Ovary (tissue), 3 donors: ENCODE data around the gene WBP2.

ENCODE experiments used
- CTCF ChIP-seq, 3 donors: fragments of 450-650 bp in 2 of 3; fragments of 200-600 bp in 1 of 3; IDR thresholded peaks; one replicate each; pipeline versions ENCODE4 v1.5.1 to v1.8.0; 2016 to 2022; ENCODE audit warnings: antibody characterized with exemption in 3 of 3, mild to moderate bottlenecking in 1 of 3
- EP300 ChIP-seq: sonication (generic); formaldehyde crosslinking; IDR thresholded peaks from one replicate; pipeline ENCODE4 v1.6.1; 2017; ENCODE audit warnings: antibody characterized with exemption
- donor health status: DM: no; HTN: no; CAD: no.

DNA sequence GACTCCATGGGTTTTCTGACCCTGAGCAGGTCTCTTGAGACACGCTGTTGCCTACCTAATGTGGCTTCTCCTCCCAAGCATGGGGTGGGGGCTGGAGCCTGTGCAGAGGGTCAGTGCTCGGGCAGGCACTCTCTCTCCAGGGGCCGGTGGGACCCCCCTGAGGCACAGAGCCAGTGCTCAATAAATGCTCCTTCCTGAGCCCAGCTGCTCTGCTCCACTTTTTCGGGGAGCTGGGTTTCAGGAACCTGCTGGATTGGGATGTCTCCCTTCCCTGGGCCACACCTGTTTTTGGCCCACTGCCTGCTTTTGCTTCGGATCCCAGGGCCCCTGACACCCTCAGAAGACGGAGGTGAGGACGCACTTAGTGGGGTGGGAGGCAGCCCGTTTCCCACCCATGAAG lies 42.9 kb upstream of the WBP2 start:
- no peak for TF ChIP-seq CTCF (IDR thresholded peaks at IDR 0.05)
- TF ChIP-seq EP300: no peak
